Measurements from ENCODE around the gene SDK1. TPM values are rescaled to one million over a fixed set of nuclear protein-coding genes. Genes with fewer than 3 reads are reported as not detected.

SDK1 gene
- total RNA-seq, 2 donors from 2014 or later: 19.8 to 32.4 TPM

DNA sequence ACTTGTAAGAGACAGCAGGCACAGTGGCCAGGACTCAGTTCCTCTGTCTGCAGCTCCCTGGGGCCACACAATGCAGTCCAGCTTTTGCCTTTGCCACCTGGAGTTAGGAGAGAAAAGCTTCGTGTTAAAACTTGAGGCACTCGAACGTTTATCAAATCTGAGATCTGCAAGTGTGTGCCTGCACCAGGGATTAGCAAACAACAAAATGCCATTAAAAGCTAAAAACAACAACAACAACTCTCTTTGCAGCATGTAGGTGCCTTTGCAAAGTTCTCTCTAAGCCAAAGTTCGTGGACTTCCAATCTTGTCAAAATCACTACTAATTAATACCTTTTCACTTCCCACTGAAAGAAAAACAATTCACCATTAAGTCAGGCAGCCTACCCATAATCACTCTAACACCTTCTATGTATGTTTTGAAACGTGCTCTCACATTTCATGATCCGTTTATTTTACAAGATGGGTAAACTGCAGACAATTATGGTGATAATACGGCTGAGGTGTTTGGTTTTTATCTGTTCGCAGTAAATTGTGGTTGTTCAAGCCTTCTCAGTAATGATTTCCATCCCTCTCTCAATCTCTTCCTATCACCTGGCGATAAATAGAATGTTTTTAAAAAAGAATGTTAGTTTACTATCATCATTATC, 36.2 kb upstream of the SDK1 start:
- Histone ChIP-seq H3K4me1 (no peaks in the 10 kb centered on the region), H3K4me3 (no peak overlapping the region), H3K9me3 (no peaks in the 10 kb centered on the region), H3K27ac (no peak overlapping the region), H3K36me3 (replicated peaks in 1 of 2; ENCODE audit: insufficient read depth in 1 of 2, low read depth in 2 of 2) (no peaks in the 10 kb centered on the region), H3K27me3 (no peaks in the 10 kb centered on the region)
- ATAC-seq: no peak
- DNase-seq: no peak
- intact Hi-C loops (cut with DNase I): no loop called here
- 47 to 53% methylated on average over 9 of the region's 9 CpGs for WGBS, 2 donors
- TF ChIP-seq POLR2A (IDR thresholded peaks at IDR 0.05) (no peak), CTCF (IDR thresholded peaks at IDR 0.05) (no peak)

DNA sequence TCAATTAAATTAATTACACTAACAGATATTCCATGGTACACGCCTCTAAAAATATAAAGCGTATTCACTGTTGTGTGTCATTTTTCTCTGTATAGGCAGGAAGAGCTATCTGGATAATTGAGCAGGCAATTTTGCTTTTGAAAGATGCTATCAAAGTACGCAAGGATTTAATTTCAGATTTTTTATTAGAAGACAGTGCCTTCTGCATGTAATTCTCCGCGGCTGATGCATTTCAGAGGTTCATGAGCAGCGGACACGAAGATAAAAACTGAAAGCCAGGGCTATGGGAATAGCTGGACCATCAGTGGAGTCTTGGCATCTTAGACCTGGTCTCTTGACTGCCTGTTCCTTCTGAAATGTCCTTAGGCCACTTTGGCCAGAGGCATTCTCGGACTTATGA, 35.7 kb upstream of the SDK1 start:
- Histone ChIP-seq H3K4me1 (no peaks in the 10 kb centered on the region), H3K36me3 (replicated peaks in 1 of 2; ENCODE audit: insufficient read depth in 1 of 2, low read depth in 2 of 2) (no peaks in the 10 kb centered on the region), H3K9me3 (no peaks in the 10 kb centered on the region), H3K27ac (no peak overlapping the region), H3K27me3 (no peaks in the 10 kb centered on the region), H3K4me3 (no peak overlapping the region)
- WGBS, 2 donors: 93 to 95% methylated on average over 8 of the region's 8 CpGs
- intact Hi-C loops (cut with DNase I): no loop called here
- TF ChIP-seq CTCF (IDR thresholded peaks at IDR 0.05) (no peak), POLR2A (IDR thresholded peaks at IDR 0.05) (no peak)
- no peak for ATAC-seq
- DNase-seq: no peak

GRCh38 chr7:3266240-3266639, 34.8 kb upstream of the SDK1 start:
- H3K9me3 ChIP-seq: no peaks in the 10 kb centered on the region
- no peak for TF ChIP-seq CTCF (IDR thresholded peaks at IDR 0.05)
- TF ChIP-seq POLR2A (IDR thresholded peaks at IDR 0.05): no peak
- DNase-seq (no peak), ATAC-seq (no peak)
- H3K36me3 ChIP-seq (replicated peaks in 1 of 2; ENCODE audit: insufficient read depth in 1 of 2, low read depth in 2 of 2): no peaks in the 10 kb centered on the region
- 78 to 88% methylated on average over 4 of the region's 4 CpGs for WGBS, 2 donors
- intact Hi-C loops (cut with DNase I): no loop called here
- no peak overlapping the region for H3K4me3 ChIP-seq
- H3K4me1 ChIP-seq: no peaks in the 10 kb centered on the region
- no peak overlapping the region for H3K27ac ChIP-seq
- H3K27me3 ChIP-seq: no peaks in the 10 kb centered on the region

- Histone ChIP-seq H3K9me3 (no peaks in the 10 kb centered on the region), H3K27me3 (no peaks in the 10 kb centered on the region), H3K36me3 (replicated peaks in 1 of 2; ENCODE audit: insufficient read depth in 1 of 2, low read depth in 2 of 2) (no peaks in the 10 kb centered on the region), H3K27ac (no peak overlapping the region), H3K4me3 (no peak overlapping the region), H3K4me1 (peaks cover 6% of the 10 kb centered on the region)
- TF ChIP-seq POLR2A (IDR thresholded peaks at IDR 0.05) (no peak), CTCF (IDR thresholded peaks at IDR 0.05) (no peak)
- WGBS, 2 donors: 65 to 69% methylated on average over 9 of the region's 9 CpGs
- intact Hi-C loops (cut with DNase I): no loop called here
- no peak for ATAC-seq
- peak in 1 of 4 donors; percentile 13 for DNase-seq
Observed at GRCh38 chr7:3267966-3268690, 32.9 kb upstream of the SDK1 start.

- H3K36me3 ChIP-seq (replicated peaks in 1 of 2; ENCODE audit: insufficient read depth in 1 of 2, low read depth in 2 of 2): no peaks in the 10 kb centered on the region
- H3K4me1 ChIP-seq: peaks cover 6% of the 10 kb centered on the region
- DNase-seq (no peak), ATAC-seq (no peak)
- TF ChIP-seq POLR2A (IDR thresholded peaks at IDR 0.05) (no peak), CTCF (IDR thresholded peaks at IDR 0.05) (no peak)
- H3K27ac ChIP-seq: no peak overlapping the region
- H3K9me3 ChIP-seq: no peaks in the 10 kb centered on the region
- H3K4me3 ChIP-seq: no peak overlapping the region
- intact Hi-C loops (cut with DNase I): no loop called here
- no peaks in the 10 kb centered on the region for H3K27me3 ChIP-seq
Observed at GRCh38 chr7:3270362-3270761, 30.7 kb upstream of the SDK1 start.

Data from body of pancreas (tissue), 4 donors.